ENCODE measurements around the gene INCA1. TPM values are rescaled to one million over a fixed set of nuclear protein-coding genes. Genes with fewer than 3 reads are reported as not detected.

Gene INCA1
- total and polyA plus RNA-seq, 2 of the 8 experiments (the other 6 are each of a cell fraction or from before 2014, with no cell fraction given): 0.89 to 1.4 TPM

DNA sequence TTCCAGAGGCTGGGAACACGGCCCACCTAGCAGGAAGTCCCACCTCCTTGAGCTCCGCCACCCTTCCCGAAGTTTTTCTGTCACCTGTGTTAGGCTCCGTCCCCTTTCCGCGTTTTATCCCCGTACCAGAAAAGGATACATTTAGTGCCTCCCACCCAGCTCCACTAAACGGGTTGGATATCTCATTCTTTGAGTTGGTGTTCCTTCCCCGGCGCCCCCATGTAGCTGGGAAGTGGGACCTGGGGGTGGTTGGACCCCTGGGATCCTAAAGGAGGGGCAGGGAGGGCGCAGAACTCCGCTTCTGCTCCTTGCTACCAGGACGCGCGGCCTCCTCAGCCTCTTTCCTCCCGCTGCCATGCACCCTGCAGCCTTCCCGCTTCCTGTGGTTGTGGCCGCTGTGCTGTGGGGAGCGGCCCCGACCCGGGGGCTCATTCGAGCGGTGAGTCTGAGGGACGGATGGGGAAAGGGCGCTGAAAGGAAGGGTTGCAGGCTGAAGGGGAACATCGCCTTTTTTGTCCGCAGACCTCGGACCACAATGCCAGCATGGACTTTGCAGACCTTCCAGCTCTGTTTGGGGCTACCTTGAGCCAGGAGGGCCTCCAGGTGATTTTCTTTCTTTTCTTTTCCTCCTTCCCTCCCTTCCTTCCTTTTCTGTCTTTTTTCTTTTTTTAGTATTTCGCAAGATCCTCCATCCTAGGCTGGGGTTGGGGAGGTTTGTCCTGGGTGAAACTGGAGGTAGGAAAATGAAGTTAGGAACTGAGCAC is 56.6 kb downstream of the INCA1 start:
- Histone ChIP-seq H2BK20ac (ENCODE audit: low read length) (no peak overlapping the region), H4K91ac (replicated peaks; ENCODE audit: insufficient read length, low read length) (no peak overlapping the region), H3K4ac (replicated peaks; ENCODE audit: insufficient read length, low read depth, low read length) (peak overlapping the region; percentile 16), H3K79me1 (ENCODE audit: low read depth, low read length) (peaks cover 9% of the 10 kb centered on the region), H3K56ac (replicated peaks; ENCODE audit: insufficient read length, low read depth, low read length) (no peak overlapping the region), H3K36me3 (ENCODE audit: control insufficient read depth in 2 of 4, insufficient read depth in 4 of 4, low read length in 3 of 4) (peaks cover 20 to 42% (median 30%) of the 10 kb centered on the region in 4 experiments), H3K18ac (ENCODE audit: extremely low read depth, low read length) (peak overlapping the region; percentile 55; the same call in 1 of the 2 replicates), H3K9me3 (ENCODE audit: insufficient read depth in 2 of 2, low read depth in 1 of 2, low read length in 1 of 2) (no peaks in the 10 kb centered on the region), H4K20me1 (replicated peaks in 1 of 2; ENCODE audit: control insufficient read depth in 1 of 2, insufficient read depth in 2 of 2, low read length in 2 of 2) (peaks cover 4 to 11% of the 10 kb centered on the region in 2 experiments), H3K27me3 (replicated peaks in 1 of 4; ENCODE audit: control insufficient read depth in 3 of 4, extremely low read depth in 1 of 4, insufficient read depth in 3 of 4, low read length in 3 of 4) (no peaks in the 10 kb centered on the region), H3K4me3 (ENCODE audit: extremely low read depth in 1 of 4, insufficient read depth in 2 of 4, low read depth in 3 of 4, low read length in 4 of 4) (peak overlapping the region; percentile 85 to 94 (median 90)), H3K9ac (replicated peaks in 1 of 4; ENCODE audit: extremely low read depth in 1 of 4, low read depth in 3 of 4, low read length in 3 of 4) (peak overlapping the region; percentile 82 to 99 (median 92)), H2BK15ac (ENCODE audit: low read length) (no peak overlapping the region), H3K79me2 (ENCODE audit: control insufficient read depth in 1 of 2, insufficient read depth in 2 of 2, low read length in 2 of 2) (peaks cover 0 to 45% of the 10 kb centered on the region in 2 experiments; a peak in 3 of 4 replicates), H3K23me2 (ENCODE audit: low read depth, low read length) (peaks cover 19% of the 10 kb centered on the region), H4K8ac (ENCODE audit: extremely low read depth, insufficient read depth, low read length) (peak overlapping the region; percentile 76; the same call in 1 of the 2 replicates), H3K4me2 (ENCODE audit: insufficient read depth in 1 of 2, low read depth in 2 of 2, low read length in 2 of 2) (peak overlapping the region; percentile 93 to 96), H3K27ac (ENCODE audit: low read depth, low read length) (peak overlapping the region; percentile 88), H2BK12ac (ENCODE audit: low read depth, low read length) (no peak overlapping the region), H3K4me1 (replicated peaks in 1 of 4; ENCODE audit: control insufficient read depth in 3 of 4, insufficient read depth in 4 of 4, low read length in 3 of 4) (peaks cover 0 to 11% (median 6%) of the 10 kb centered on the region in 4 experiments; a peak in 5 of 7 replicates), H3K23ac (ENCODE audit: insufficient read length) (no peak overlapping the region), H2BK5ac (ENCODE audit: low read depth, low read length) (peak overlapping the region; percentile 97), H2AFZ (ENCODE audit: low read length) (no peak overlapping the region), H4K5ac (ENCODE audit: insufficient read length, low read depth, low read length) (no peak overlapping the region), H3K14ac (ENCODE audit: insufficient read length) (no peak overlapping the region), H2BK120ac (replicated peaks; ENCODE audit: low read depth, low read length) (no peak overlapping the region), H2AK5ac (ENCODE audit: low read depth, low read length) (0 out of 2 replicates have a peak overlapping the region, but pooled peaks have one; percentile 28)
- no peak for DNase-seq (ENCODE audit: low read depth in 1 of 2, low spot score in 2 of 2)
- FAIRE-seq: peak; percentile 39
- 6% methylated on average over 29 of the region's 29 CpGs; no CpG with 5 or more reads in 1 of the 2 experiments for WGBS, 2 experiments (ENCODE audit: extremely low coverage in 1 of 2, insufficient coverage in 1 of 2, insufficient read length in 1 of 2, insufficient replicate concordance in 2 of 2, low coverage in 1 of 2, low lambda C conversion rate in 2 of 2, missing lambda C conversion rate in 1 of 2)
- CTCF ChIA-PET (ENCODE audit: partially characterized antibody): interaction anchor here (0.8 to 5.9 kb wide), 6 partner anchors 9 to 59 kb away, joined by 3 to 26 read pairs (median 4); no protein-coding TSS in a partner anchor
- POLR2A ChIA-PET (ENCODE audit: partially characterized antibody): interaction anchor here (0.7 to 27.4 kb wide), 20 partner anchors 8 to 231 kb away, joined by 3 to 987 read pairs (median 8); partner anchors contain the start of genes ARRB2, C17orf107, CAMTA2 and CHRNE
- no peak for TF ChIP-seq JUN (IDR thresholded peaks at IDR 0.05; ENCODE audit: low read depth, low read length)
- TF ChIP-seq SIN3A (conservative IDR thresholded peaks at IDR 0.05 in 1 of 2, IDR thresholded peaks at IDR 0.05 in 1 of 2; ENCODE audit: low read depth in 1 of 2, low read length in 2 of 2): 0 out of 4 replicates have a peak, but pooled peaks of 1 of the 2 experiments have one; percentile 16
- no peak for TF ChIP-seq GTF2F1 (IDR thresholded peaks at IDR 0.05; ENCODE audit: borderline replicate concordance, low read depth, low read length)
- peak; percentile 92; the same call in 1 of the 2 replicates for TF ChIP-seq GABPA (IDR thresholded peaks at IDR 0.05; ENCODE audit: borderline replicate concordance, insufficient read depth, low read length)
- 0 out of 4 replicates have a peak, but pooled peaks of 1 of the 2 experiments have one; percentile 2 for TF ChIP-seq HDAC2 (IDR thresholded peaks at IDR 0.05; ENCODE audit: borderline replicate concordance in 1 of 2, low read depth in 2 of 2, low read length in 2 of 2)
- TF ChIP-seq SRF (IDR thresholded peaks at IDR 0.05; ENCODE audit: low read depth, low read length): no peak
- TF ChIP-seq HDAC6 (IDR thresholded peaks at IDR 0.05; ENCODE audit: low read depth, low read length): no peak
- TF ChIP-seq TAF7 (optimal IDR thresholded peaks at IDR 0.05; ENCODE audit: borderline replicate concordance, low read depth, low read length): peak; percentile 34
- TF ChIP-seq EGR1 (IDR thresholded peaks at IDR 0.05; ENCODE audit: borderline replicate concordance, low read depth, low read length): no peak
- TF ChIP-seq KDM5A (IDR thresholded peaks at IDR 0.05; ENCODE audit: low read length): 0 out of 2 replicates have a peak, but pooled peaks have one; percentile 29

Measured in H1 (cell line).